Activated T-helper 17 cell treated with anti-CD3 and anti-CD28 coated beads, Interleukin-2, amount 50 U/mL, for 72 hours (primary cell): ENCODE data around the gene ATF5. TPM values are rescaled to one million over a fixed set of nuclear protein-coding genes. Genes with fewer than 3 reads are reported as not detected.

ENCODE experiments used
- ATAC-seq: fragments of 150-1000 bp; cut with Tn5 transposase; replicated peaks from 2 replicates; pipeline ENCODE4 v1.10.0; 2021; ENCODE audit warnings: mild to moderate bottlenecking, moderate library complexity
- H3K27ac Mint-ChIP-seq: one replicate; pipeline ENCODE4 v1.8.0; 2022; ENCODE audit warnings: mixed read lengths
- H3K27me3 Mint-ChIP-seq: one replicate; pipeline ENCODE4 v1.8.0; 2022; ENCODE audit warnings: mixed read lengths
- H3K36me3 Mint-ChIP-seq: one replicate; pipeline ENCODE4 v1.8.0; 2022; ENCODE audit warnings: low read depth, mild to moderate bottlenecking, mixed read lengths
- H3K4me1 Mint-ChIP-seq: one replicate; pipeline ENCODE4 v1.8.0; 2022; ENCODE audit warnings: mixed read lengths
- H3K4me3 Mint-ChIP-seq: one replicate; pipeline ENCODE4 v1.8.0; 2022; ENCODE audit warnings: mild to moderate bottlenecking, mixed read lengths
- H3K9me3 Mint-ChIP-seq: one replicate; pipeline ENCODE4 v1.8.0; 2022; ENCODE audit warnings: mixed read lengths
- total RNA-seq, 2 donors: library from RNA; stranded (reverse); gene quantifications; one replicate each; pipeline ENCODE4 v1.2.3, GENCODE V29; 2022

Gene ATF5
- total RNA-seq = 10 to 100 TPM; 26.0 to 28.6 TPM

GRCh38 chr19:49929121-49929610, at the start of gene ATF5, which contains the start of gene NUP62:
Gene ATF5 (plus strand): TSS chr19:49929205. CDS start chr19:49930851, 1,646 bp downstream.
Gene NUP62 (minus strand): TSS chr19:49929504. CDS start chr19:49909807, 19,697 bp downstream.
- peaks cover 43% of the 10 kb centered on the region for H3K4me1 Mint-ChIP-seq
- ATAC-seq = peak; percentile 51

DNA sequence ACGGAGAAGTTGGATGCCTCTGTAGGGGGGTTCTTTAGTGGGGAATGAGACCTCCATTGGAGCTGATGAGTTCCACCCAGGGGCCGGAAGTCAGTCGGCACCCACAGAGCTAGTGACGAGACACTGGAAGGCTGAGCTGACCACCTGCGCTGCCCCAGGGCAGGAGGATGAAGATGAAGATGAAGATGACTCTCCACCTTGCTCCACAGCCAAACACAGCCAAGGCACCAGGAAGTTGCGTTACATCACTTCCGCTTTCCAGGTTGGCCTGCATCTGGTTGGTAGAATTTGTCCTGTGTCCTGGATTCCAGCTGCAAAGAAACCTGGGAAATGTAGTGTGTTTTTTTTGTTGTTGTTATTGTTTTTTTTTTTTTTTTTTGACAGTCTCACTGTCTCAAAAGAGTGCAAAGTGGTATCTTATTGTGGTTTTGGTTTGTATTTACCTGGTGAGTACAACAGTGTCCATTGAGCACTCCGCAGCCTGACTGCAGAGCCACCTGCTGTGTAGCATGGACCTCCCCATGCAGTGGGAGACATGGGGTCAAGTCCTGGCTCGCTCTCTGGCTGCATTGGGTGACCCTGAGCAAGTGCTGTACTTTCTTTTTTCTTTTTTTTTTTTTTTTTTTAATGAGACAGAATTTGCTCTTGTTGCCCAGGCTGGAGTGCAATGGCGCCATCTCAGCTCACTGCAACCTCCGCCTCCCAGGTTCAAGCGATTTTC, 49.6 kb upstream of the ATF5 start:
- no peak for ATAC-seq
- H3K9me3 Mint-ChIP-seq = no peaks in the 10 kb centered on the region
- H3K27me3 Mint-ChIP-seq = no peaks in the 10 kb centered on the region
- H3K36me3 Mint-ChIP-seq = peaks cover 73% of the 10 kb centered on the region
- peaks cover 8% of the 10 kb centered on the region for H3K4me1 Mint-ChIP-seq
- H3K4me3 Mint-ChIP-seq = no peak overlapping the region
- peak overlapping the region; percentile 43 for H3K27ac Mint-ChIP-seq

More at GRCh38 chr19:49929121-49929610, at the start of gene ATF5, which contains the start of gene NUP62:
- Mint-ChIP-seq H3K4me3 (peak within 1 kb of the TSS; percentile 94), H3K36me3 (peaks cover 73% of the 10 kb centered on the region), H3K9me3 (no peaks in the 10 kb centered on the region), H3K27ac (peak within 1 kb of the TSS; percentile 98), H3K27me3 (no peaks in the 10 kb centered on the region)

GRCh38 chr19:49880162-49880869, 48.7 kb upstream of the ATF5 start:
- no peak for ATAC-seq
- H3K4me1 Mint-ChIP-seq = peaks cover 7% of the 10 kb centered on the region
- H3K4me3 Mint-ChIP-seq = peak overlapping the region; percentile 39
- H3K36me3 Mint-ChIP-seq = peaks cover 76% of the 10 kb centered on the region
- no peaks in the 10 kb centered on the region for H3K9me3 Mint-ChIP-seq
- H3K27me3 Mint-ChIP-seq = no peaks in the 10 kb centered on the region
- H3K27ac Mint-ChIP-seq = no peak overlapping the region

DNA sequence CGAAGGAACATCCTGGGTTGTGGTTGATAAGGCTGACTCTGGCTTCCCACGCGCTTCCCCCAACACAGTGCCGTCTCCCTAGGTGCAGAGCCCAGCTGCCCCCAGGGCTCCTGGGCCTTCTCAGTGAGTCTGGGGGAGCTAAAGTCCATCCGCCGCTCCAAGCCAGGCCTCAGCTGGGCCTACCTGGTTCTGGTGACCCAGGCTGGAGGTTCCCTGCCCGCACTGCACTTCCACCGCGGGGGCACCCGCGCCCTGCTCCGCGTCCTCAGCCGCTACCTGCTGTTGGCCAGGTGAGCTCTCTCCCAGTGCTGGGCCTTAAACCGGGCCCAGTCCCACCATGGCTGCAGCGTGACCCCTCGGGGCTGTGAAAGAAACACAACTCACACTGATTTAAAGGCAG, 47.8 kb upstream of the ATF5 start:
- no peak for ATAC-seq
- Mint-ChIP-seq H3K4me1 (no peaks in the 10 kb centered on the region), H3K9me3 (no peaks in the 10 kb centered on the region), H3K36me3 (peaks cover 85% of the 10 kb centered on the region), H3K27me3 (no peaks in the 10 kb centered on the region), H3K4me3 (no peak overlapping the region), H3K27ac (no peak overlapping the region)

DNA sequence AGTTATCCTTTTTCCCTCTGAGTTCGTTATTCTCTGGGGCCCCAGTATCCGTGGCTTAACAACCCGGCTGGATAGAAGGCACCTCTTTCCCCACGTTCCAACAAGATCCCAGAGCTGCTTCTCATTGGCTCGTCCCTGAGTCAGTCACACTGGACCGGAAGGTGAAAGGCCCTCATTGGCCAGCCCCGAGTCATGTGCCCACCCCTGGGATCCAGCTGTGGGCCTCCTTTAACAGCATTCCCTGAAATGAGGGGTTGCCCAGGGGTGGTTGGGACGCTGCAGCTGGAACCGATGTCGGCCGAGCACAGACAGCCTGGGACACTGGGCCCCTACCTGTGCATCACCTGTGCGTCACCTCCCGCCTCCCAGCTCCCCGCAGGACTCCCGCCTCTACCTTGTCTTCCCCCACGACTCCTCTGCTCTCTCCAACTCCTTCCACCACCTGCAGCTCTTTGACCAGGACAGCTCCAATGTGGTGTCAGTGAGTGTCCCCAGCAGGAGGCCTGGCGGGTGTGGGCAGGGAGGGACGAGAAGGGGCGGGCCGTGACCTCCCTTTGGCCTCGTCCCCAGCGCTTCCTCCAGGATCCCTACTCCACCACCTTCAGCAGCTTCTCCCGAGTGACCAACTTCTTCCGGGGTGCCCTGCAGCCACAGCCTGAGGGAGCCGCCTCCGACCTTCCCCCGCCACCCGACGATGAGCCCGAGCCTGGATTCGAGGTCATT, 47.2 kb upstream of the ATF5 start:
- Mint-ChIP-seq H3K27me3 (no peaks in the 10 kb centered on the region), H3K4me1 (no peaks in the 10 kb centered on the region), H3K36me3 (peaks cover 91% of the 10 kb centered on the region), H3K9me3 (no peaks in the 10 kb centered on the region), H3K27ac (no peak overlapping the region), H3K4me3 (no peak overlapping the region)
- no peak for ATAC-seq

- Mint-ChIP-seq H3K4me3 (no peak overlapping the region), H3K27ac (no peak overlapping the region), H3K4me1 (no peaks in the 10 kb centered on the region), H3K9me3 (no peaks in the 10 kb centered on the region), H3K27me3 (no peaks in the 10 kb centered on the region), H3K36me3 (peaks cover 99% of the 10 kb centered on the region)
- no peak for ATAC-seq
Measured at GRCh38 chr19:49882643-49883042, 46.4 kb upstream of the ATF5 start.

DNA sequence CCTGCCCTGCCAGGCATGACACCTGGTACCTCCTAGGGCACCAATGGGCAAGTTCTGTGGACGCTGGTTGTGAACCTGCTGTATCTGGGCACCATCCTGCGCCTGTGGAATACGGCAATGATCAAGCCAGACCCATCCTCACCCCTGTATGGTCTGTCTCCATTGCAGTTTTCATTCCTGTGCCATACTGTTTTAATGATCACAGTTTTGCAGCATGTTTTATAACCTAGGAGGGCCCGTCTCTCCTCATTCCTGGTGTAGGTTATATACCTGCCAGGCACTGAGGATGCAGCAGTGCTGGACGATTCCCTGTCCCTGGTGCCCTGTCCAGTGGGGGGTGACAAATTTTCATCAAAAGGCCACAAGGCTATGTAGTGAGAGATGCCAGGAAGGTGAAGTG, 45.9 kb upstream of the ATF5 start:
- no peaks in the 10 kb centered on the region for H3K9me3 Mint-ChIP-seq
- peaks cover 99% of the 10 kb centered on the region for H3K36me3 Mint-ChIP-seq
- no peak for ATAC-seq
- no peaks in the 10 kb centered on the region for H3K27me3 Mint-ChIP-seq
- H3K4me3 Mint-ChIP-seq = no peak overlapping the region
- peak overlapping the region; percentile 65 for H3K27ac Mint-ChIP-seq
- no peaks in the 10 kb centered on the region for H3K4me1 Mint-ChIP-seq

GRCh38 chr19:49884109-49884508, 44.9 kb upstream of the ATF5 start:
- H3K27ac Mint-ChIP-seq = no peak overlapping the region
- no peaks in the 10 kb centered on the region for H3K9me3 Mint-ChIP-seq
- no peaks in the 10 kb centered on the region for H3K27me3 Mint-ChIP-seq
- H3K4me1 Mint-ChIP-seq = no peaks in the 10 kb centered on the region
- ATAC-seq = no peak
- no peak overlapping the region for H3K4me3 Mint-ChIP-seq
- H3K36me3 Mint-ChIP-seq = peaks cover 99% of the 10 kb centered on the region

DNA sequence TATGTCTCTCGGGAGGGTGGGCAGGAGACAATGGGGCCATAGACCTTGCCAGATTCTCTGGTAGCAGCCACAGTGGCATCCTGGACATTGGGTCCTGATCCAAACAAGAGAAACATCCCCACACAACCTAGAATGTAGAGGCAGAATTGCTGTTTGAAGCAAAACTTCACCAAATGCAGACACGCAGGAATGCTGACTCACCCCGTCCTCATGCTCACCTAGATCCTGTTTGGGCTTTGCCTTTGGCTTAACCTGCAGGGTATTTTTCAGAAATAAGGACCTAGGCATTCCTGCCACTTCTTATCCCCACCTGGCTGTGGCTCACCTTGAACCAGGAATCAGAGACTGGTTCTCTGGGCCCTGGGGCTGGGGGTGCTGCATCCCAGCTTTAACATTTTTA, 44.2 kb upstream of the ATF5 start:
- Mint-ChIP-seq H3K27ac (no peak overlapping the region), H3K9me3 (no peaks in the 10 kb centered on the region), H3K4me3 (no peak overlapping the region), H3K27me3 (no peaks in the 10 kb centered on the region), H3K36me3 (peaks cover 99% of the 10 kb centered on the region), H3K4me1 (peaks cover 4% of the 10 kb centered on the region)
- ATAC-seq = no peak

GRCh38 chr19:49887037-49887664, 41.9 kb upstream of the ATF5 start:
- Mint-ChIP-seq H3K27me3 (no peaks in the 10 kb centered on the region), H3K27ac (peak overlapping the region; percentile 50), H3K4me3 (peak overlapping the region; percentile 93), H3K36me3 (peaks cover 99% of the 10 kb centered on the region), H3K9me3 (no peaks in the 10 kb centered on the region), H3K4me1 (peaks cover 13% of the 10 kb centered on the region)
- no peak for ATAC-seq

DNA sequence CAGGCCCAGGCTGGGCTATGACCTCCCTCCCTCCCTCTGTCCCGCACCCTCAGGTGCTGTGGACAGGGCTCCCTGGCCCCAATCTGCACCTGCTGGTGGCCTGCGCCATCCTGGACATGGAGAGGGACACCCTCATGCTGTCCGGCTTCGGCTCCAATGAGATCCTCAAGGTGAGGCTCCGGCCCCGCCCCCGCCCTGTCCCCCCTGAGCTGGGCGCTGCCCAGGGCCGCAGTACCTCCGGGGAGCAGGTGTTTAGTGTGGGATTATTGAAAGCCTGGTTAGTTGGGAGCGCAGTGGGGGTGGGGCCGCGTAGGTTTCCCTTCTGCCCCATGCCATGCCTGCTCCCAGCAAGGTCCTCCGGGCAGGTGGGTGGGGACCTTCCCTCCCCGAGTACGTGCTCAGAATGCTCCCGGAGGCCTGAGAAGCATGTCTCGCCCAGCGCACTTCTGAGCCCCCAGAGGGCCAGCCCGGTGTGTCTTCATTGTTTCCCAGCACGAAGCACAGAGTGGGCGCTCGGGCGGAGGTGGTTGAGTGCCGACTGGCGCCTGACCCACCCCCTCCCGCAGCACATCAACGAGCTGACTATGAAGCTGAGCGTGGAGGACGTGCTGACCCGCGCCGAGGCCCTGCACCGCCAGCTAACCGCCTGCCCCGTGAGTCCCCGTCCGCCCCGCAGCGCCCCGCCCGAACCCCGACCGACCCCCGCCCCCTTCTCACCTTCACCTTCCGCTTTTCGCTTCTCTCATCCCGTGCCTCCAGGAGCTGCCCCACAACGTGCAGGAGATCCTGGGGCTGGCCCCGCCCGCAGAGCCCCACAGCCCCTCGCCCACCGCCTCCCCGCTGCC, 41.1 kb upstream of the ATF5 start:
- H3K4me1 Mint-ChIP-seq = peaks cover 20% of the 10 kb centered on the region

DNA sequence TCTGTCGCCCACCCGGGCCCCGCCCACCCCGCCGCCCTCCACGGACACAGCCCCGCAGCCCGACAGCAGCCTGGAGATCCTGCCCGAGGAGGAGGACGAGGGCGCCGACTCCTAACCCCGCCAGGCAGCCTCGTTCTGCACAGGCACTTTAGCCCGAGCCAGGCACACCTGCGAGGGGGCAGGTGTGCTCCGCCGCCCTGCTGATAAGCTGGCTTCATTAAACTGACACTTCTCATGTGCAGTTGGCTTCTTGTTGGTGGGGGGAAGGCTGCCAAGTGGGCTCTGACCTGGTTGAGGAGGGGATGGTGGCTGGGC, 40.5 kb upstream of the ATF5 start:
- H3K9me3 Mint-ChIP-seq = no peaks in the 10 kb centered on the region
- ATAC-seq = no peak
- peaks cover 99% of the 10 kb centered on the region for H3K36me3 Mint-ChIP-seq
- peak overlapping the region; percentile 63 for H3K27ac Mint-ChIP-seq
- H3K27me3 Mint-ChIP-seq = no peaks in the 10 kb centered on the region
- H3K4me3 Mint-ChIP-seq = peak overlapping the region; percentile 93
- peaks cover 26% of the 10 kb centered on the region for H3K4me1 Mint-ChIP-seq

More for the DNA sequence above, 41.1 kb upstream of the ATF5 start:
- peak; percentile 43 for ATAC-seq
- no peaks in the 10 kb centered on the region for H3K9me3 Mint-ChIP-seq
- H3K27me3 Mint-ChIP-seq = no peaks in the 10 kb centered on the region
- peak overlapping the region; percentile 50 for H3K27ac Mint-ChIP-seq
- peaks cover 99% of the 10 kb centered on the region for H3K36me3 Mint-ChIP-seq
- peak overlapping the region; percentile 93 for H3K4me3 Mint-ChIP-seq

GRCh38 chr19:49889038-49889686, 39.8 kb upstream of the ATF5 start:
- H3K4me3 Mint-ChIP-seq = peak overlapping the region; percentile 93
- peaks cover 26% of the 10 kb centered on the region for H3K4me1 Mint-ChIP-seq
- H3K27me3 Mint-ChIP-seq = no peaks in the 10 kb centered on the region
- ATAC-seq = no peak
- H3K9me3 Mint-ChIP-seq = no peaks in the 10 kb centered on the region
- H3K27ac Mint-ChIP-seq = peak overlapping the region; percentile 63
- peaks cover 100% of the 10 kb centered on the region for H3K36me3 Mint-ChIP-seq
